GM23248 (cell line): Measurements from ENCODE around the gene BEND7.

Experiments
- EZH2 ChIP-seq: fragments of 200-600 bp; sonication (generic); IDR thresholded peaks from 2 replicates; pipeline ENCODE4 v1.6.1; 2018; ENCODE audit warnings: antibody characterized with exemption, mild to moderate bottlenecking; ENCODE audit not compliant: insufficient read depth, poor library complexity, severe bottlenecking
- EZH2phosphoT487 ChIP-seq: fragments of 200-600 bp; sonication (generic); IDR thresholded peaks from 2 replicates; pipeline ENCODE4 v1.6.1; 2018; ENCODE audit warnings: antibody characterized with exemption, moderate library complexity, mild to moderate bottlenecking, low read depth; ENCODE audit not compliant: insufficient read depth

GRCh38 chr10:13393640-13394039 is 135.2 kb downstream of the BEND7 start:
- no peak for TF ChIP-seq EZH2
- no peak for TF ChIP-seq EZH2phosphoT487
